ENCODE measurements around the gene PFN3. TPM values are rescaled to one million over a fixed set of nuclear protein-coding genes. Genes with fewer than 3 reads are reported as not detected.

PFN3 gene
- total and polyA plus RNA-seq, 2 of the 13 experiments (the other 11 are each of a cell fraction or from before 2014, with no cell fraction given), result not detected

DNA sequence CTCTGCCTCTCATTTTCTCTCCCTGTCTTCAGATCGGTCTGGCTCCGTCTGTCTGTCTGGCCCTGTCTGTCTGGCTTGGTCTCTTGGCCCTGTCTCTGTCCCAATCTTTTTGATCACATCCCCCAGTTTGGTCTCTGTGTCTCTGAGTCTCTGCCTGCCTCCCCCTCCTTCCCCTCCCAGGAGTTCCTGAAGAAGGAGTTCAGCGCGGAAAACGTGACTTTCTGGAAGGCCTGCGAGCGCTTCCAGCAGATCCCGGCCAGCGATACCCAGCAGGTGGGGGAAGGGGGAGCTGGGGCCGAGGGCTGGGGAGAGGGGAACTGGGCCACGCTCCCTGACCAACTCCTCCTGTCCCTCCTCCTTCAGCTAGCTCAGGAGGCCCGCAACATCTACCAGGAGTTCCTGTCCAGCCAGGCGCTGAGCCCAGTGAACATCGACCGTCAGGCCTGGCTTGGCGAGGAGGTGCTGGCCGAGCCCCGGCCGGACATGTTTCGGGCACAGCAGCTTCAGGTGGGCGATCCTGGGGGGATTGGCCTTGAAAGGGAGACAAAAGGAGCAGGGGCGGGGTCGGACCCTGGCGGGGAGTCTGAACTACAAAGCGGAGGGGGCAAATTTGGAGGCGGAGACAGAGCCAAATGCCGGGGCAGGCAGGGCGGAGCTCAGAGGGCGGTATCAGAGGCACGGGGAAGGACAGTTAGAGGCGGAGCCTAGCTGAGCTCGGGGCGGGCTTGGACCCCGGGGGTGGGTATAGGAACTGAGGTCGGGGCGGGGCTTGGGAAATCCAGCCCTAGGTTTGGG is 33.7 kb downstream of the PFN3 start (continued):
- TF ChIP-seq DMTF1 (CRISPR knock-in tag; IDR thresholded peaks at IDR 0.05) (no peak), ZNF775 (CRISPR knock-in tag; IDR thresholded peaks at IDR 0.05; ENCODE audit: borderline replicate concordance) (no peak), GTF3A (CRISPR knock-in tag; conservative IDR thresholded peaks at IDR 0.05) (peak; percentile 74), ZNF34 (CRISPR knock-in tag; IDR thresholded peaks at IDR 0.05; ENCODE audit: borderline replicate concordance) (0 out of 2 replicates have a peak, but pooled peaks have one; percentile 50), ZBTB7B (CRISPR knock-in tag; IDR thresholded peaks at IDR 0.05) (peak; percentile 86), SOX6 (IDR thresholded peaks at IDR 0.05) (no peak), SOX6 (CRISPR knock-in tag; IDR thresholded peaks at IDR 0.05) (peak; percentile 70), TBX2 (CRISPR knock-in tag; IDR thresholded peaks at IDR 0.05; ENCODE audit: borderline replicate concordance) (peak; percentile 38; the same call in 1 of the 2 replicates), KMT2B (CRISPR knock-in tag; IDR thresholded peaks at IDR 0.05) (peak; percentile 48; the same call in 1 of the 2 replicates), SOX13 (IDR thresholded peaks at IDR 0.05) (no peak), SOX13 (CRISPR knock-in tag; conservative IDR thresholded peaks at IDR 0.05 in 1 of 2, IDR thresholded peaks at IDR 0.05 in 1 of 2) (peak in 1 of 2 experiments; percentile 48; a peak in 1 of 4 replicates), CBX1 (IDR thresholded peaks at IDR 0.05; ENCODE audit: low read depth) (no peak), ZNF788 (CRISPR knock-in tag; IDR thresholded peaks at IDR 0.05; ENCODE audit: borderline replicate concordance) (peak; percentile 64; the same call in 1 of the 2 replicates), HMGA1 (CRISPR knock-in tag; conservative IDR thresholded peaks at IDR 0.05) (no peak), ZNF563 (CRISPR knock-in tag; IDR thresholded peaks at IDR 0.05) (peak; percentile 29; the same call in 1 of the 2 replicates), ZSCAN9 (CRISPR knock-in tag; IDR thresholded peaks at IDR 0.05; ENCODE audit: borderline replicate concordance) (0 out of 2 replicates have a peak, but pooled peaks have one; percentile 60), ZBTB20 (CRISPR knock-in tag; IDR thresholded peaks at IDR 0.05; ENCODE audit: borderline replicate concordance, low read depth) (peak; percentile 36; the same call in 1 of the 2 replicates), ZNF878 (CRISPR knock-in tag; IDR thresholded peaks at IDR 0.05) (0 out of 2 replicates have a peak, but pooled peaks have one; percentile 50), ZNF383 (CRISPR knock-in tag; IDR thresholded peaks at IDR 0.05; ENCODE audit: borderline replicate concordance) (no peak), PITX1 (CRISPR knock-in tag; IDR thresholded peaks at IDR 0.05) (0 out of 2 replicates have a peak, but pooled peaks have one; percentile 35)
- TF ChIP-seq, protein P1, sequence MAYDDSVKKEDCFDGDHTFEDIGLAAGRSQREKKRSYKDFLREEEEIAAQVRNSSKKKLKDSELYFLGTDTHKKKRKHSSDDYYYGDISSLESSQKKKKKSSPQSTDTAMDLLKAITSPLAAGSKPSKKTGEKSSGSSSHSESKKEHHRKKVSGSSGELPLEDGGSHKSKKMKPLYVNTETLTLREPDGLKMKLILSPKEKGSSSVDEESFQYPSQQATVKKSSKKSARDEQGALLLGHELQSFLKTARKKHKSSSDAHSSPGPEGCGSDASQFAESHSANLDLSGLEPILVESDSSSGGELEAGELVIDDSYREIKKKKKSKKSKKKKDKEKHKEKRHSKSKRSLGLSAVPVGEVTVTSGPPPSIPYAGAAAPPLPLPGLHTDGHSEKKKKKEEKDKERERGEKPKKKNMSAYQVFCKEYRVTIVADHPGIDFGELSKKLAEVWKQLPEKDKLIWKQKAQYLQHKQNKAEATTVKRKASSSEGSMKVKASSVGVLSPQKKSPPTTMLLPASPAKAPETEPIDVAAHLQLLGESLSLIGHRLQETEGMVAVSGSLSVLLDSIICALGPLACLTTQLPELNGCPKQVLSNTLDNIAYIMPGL (CRISPR knock-in tag; IDR thresholded peaks at IDR 0.05; ENCODE audit: borderline replicate concordance in 1 of 2, low read depth in 1 of 2), result peak in 1 of 2 experiments; percentile 63; a peak in 1 of 4 replicates
- TF ChIP-seq, protein P2, sequence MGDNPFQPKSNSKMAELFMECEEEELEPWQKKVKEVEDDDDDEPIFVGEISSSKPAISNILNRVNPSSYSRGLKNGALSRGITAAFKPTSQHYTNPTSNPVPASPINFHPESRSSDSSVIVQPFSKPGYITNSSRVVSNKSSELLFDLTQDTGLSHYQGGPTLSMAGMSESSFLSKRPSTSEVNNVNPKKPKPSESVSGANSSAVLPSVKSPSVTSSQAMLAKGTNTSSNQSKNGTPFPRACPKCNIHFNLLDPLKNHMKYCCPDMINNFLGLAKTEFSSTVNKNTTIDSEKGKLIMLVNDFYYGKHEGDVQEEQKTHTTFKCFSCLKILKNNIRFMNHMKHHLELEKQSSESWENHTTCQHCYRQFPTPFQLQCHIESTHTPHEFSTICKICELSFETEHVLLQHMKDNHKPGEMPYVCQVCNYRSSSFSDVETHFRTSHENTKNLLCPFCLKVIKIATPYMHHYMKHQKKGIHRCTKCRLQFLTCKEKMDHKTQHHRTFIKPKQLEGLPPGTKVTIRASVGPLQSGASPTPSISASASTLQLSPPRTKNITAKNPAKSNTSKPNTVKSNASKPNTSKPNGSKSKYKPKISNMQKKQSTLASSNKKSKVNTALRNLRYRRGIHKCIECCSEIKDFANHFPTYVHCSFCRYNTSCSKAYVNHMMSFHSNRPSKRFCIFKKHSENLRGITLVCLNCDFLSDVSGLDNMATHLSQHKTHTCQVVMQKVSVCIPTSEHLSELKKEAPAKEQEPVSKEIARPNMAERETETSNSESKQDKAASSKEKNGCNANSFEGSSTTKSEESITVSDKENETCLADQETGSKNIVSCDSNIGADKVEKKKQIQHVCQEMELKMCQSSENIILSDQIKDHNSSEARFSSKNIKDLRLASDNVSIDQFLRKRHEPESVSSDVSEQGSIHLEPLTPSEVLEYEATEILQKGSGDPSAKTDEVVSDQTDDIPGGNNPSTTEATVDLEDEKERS (CRISPR knock-in tag; IDR thresholded peaks at IDR 0.05), result 0 out of 2 replicates have a peak, but pooled peaks have one; percentile 33

Data from HepG2 (cell line).